ENCODE measurements around the gene KLHL21. TPM values are rescaled to one million over a fixed set of nuclear protein-coding genes. Genes with fewer than 3 reads are reported as not detected.

Gene KLHL21
- total and polyA plus RNA-seq, 9 of the 15 experiments (the other 6 are each of a cell fraction or from before 2014, with no cell fraction given) = 2.1 to 42.1 (median 17.5) TPM

DNA sequence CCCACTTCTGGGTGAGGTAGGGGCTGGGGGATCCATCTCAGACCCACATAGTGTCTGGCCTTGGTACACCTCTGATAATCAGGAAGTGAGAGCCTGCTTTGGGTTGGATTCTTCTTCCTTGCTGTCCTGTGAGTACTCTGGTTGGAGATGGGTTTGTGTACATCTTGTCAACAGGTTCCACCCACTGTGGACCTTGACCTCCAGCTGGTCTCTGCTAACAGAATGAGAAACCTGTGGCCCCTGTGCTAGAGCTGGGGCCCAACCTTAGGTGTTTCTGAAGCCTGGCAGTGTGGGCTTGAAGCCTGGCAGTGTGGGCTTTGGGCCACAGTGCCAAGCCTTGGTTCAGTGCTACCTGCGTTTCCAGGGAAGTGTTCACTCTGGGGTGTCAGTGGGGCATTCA is 20.3 kb downstream of the KLHL21 start:
- H3K9me3 ChIP-seq (replicated peaks; ENCODE audit: control insufficient read depth, insufficient read depth, low read depth, low read length) = no peaks in the 10 kb centered on the region
- POLR2A ChIA-PET = interaction anchor here (1.3 to 13.4 kb wide), 5 partner anchors 10 to 19 kb away, joined by 3 to 221 read pairs (median 9); partner anchors contain the start of gene KLHL21
- H3K4me1 ChIP-seq (replicated peaks in 1 of 2; ENCODE audit: control insufficient read depth in 2 of 2, insufficient read depth in 2 of 2, low read length in 2 of 2) = peaks cover 46 to 75% of the 10 kb centered on the region in 2 experiments
- ATAC-seq (no peak), FAIRE-seq (peak; percentile 11), DNase-seq (ENCODE audit: extremely low read depth in 1 of 4, low spot score in 3 of 4) (no peak)
- peaks cover 33% of the 10 kb centered on the region for H4K20me1 ChIP-seq (replicated peaks; ENCODE audit: control insufficient read depth, insufficient read depth, low read length)
- no TSS peak for BruUV-seq (replicated peaks)
- in situ Hi-C loops (cut with MboI) (no loop called here), intact Hi-C loops (cut with micrococcal nuclease) (no loop called here)
- H3K9ac ChIP-seq (ENCODE audit: insufficient read depth in 1 of 2, low read depth in 2 of 2, low read length in 2 of 2) = peak overlapping the region; percentile 25 to 78; a peak in 2 of 4 replicates
- no peaks in the 10 kb centered on the region for H3K27me3 ChIP-seq (ENCODE audit: control insufficient read depth in 2 of 2, insufficient read depth in 2 of 2, low read length in 2 of 2)
- H3K79me2 ChIP-seq (ENCODE audit: control insufficient read depth, insufficient read depth, low read length) = peaks cover 45% of the 10 kb centered on the region
- 88% methylated on average over 1 of the region's 1 CpG for WGBS (ENCODE audit: insufficient coverage, low coverage, missing lambda C conversion rate)
- no peak overlapping the region for H2AFZ ChIP-seq (ENCODE audit: low read depth, low read length)
- CTCF ChIA-PET (ENCODE audit: low intra/inter-chr PET ratio) = no interaction called here
- TF ChIP-seq RHOXF2B (CRISPR knock-in tag; conservative IDR thresholded peaks at IDR 0.05) = no peak
- TF ChIP-seq SPI1 (IDR thresholded peaks at IDR 0.05; ENCODE audit: borderline replicate concordance, low read depth, low read length) = 0 out of 2 replicates have a peak, but pooled peaks have one; percentile 27
- peak overlapping the region; percentile 96 for H3K4me2 ChIP-seq (ENCODE audit: insufficient read depth, low read length)
- peaks cover 39% of the 10 kb centered on the region; the same call in 1 of the 3 replicates for H3K36me3 ChIP-seq (ENCODE audit: control insufficient read depth, insufficient read depth, low read length)
- H3K27ac ChIP-seq (ENCODE audit: extremely low read depth, low read depth, low read length) = peak overlapping the region; percentile 73; the same call in 2 of the 3 replicates
- H3K9me1 ChIP-seq (ENCODE audit: control insufficient read depth, insufficient read depth, low read length) = peaks cover 19% of the 10 kb centered on the region
- H3K4me3 ChIP-seq = peak overlapping the region; percentile 10; the same call in 1 of the 2 replicates

DNA sequence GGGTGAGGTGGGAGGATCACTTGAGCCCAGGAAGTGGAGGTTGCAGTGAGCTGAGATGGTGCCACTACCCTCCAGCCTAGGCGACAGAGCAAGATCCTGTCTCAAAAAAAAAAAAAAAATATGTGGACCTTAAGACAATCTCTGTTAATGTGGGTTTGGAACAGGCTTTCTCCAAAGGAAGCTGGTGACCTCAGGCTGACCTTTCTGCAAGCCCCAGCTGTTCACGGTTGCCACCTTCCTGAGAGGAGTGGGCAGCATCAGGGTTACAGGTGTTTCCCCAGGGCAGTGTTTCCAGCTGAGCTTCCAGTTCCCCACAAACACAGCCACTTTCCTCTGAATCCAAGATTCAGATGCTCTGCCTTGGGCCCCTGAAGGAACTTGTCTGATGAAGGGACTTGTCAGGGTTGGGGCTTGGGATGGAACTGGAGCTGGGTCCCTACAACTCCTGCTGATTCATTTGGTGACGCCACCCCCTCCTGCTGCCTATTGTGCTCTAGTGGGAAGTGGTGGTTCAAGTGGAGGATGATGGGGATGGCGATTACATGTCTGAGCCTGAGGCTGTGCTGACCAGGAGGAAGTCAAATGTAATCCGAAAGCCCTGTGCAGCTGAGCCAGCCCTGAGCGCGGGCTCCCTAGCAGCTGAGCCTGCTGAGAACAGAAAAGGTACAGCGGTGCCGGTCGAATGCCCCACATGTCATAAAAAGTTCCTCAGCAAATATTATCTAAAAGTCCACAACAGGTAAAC is 20.9 kb downstream of the KLHL21 start:
- peaks cover 45% of the 10 kb centered on the region for H3K79me2 ChIP-seq (ENCODE audit: control insufficient read depth, insufficient read depth, low read length)
- peak overlapping the region; percentile 10; the same call in 1 of the 2 replicates for H3K4me3 ChIP-seq
- BruUV-seq (replicated peaks) = no TSS peak
- CTCF ChIA-PET (ENCODE audit: low intra/inter-chr PET ratio) = interaction anchor here (1.3 kb wide), 1 partner anchor 28 kb away, joined by 4 read pairs; the partner anchor contains the start of gene NOL9
- H3K36me3 ChIP-seq (ENCODE audit: control insufficient read depth, insufficient read depth, low read length) = peaks cover 33% of the 10 kb centered on the region; the same call in 1 of the 3 replicates
- H3K27me3 ChIP-seq (ENCODE audit: control insufficient read depth in 2 of 2, insufficient read depth in 2 of 2, low read length in 2 of 2) = no peaks in the 10 kb centered on the region
- H3K4me2 ChIP-seq (ENCODE audit: insufficient read depth, low read length) = peak overlapping the region; percentile 96
- peaks cover 33% of the 10 kb centered on the region for H4K20me1 ChIP-seq (replicated peaks; ENCODE audit: control insufficient read depth, insufficient read depth, low read length)
- H3K4me1 ChIP-seq (replicated peaks in 1 of 2; ENCODE audit: control insufficient read depth in 2 of 2, insufficient read depth in 2 of 2, low read length in 2 of 2) = peaks cover 46 to 73% of the 10 kb centered on the region in 2 experiments
- H3K9me3 ChIP-seq (replicated peaks; ENCODE audit: control insufficient read depth, insufficient read depth, low read depth, low read length) = no peaks in the 10 kb centered on the region
- 36% methylated on average over 10 of the region's 10 CpGs for WGBS (ENCODE audit: insufficient coverage, low coverage, missing lambda C conversion rate)
- in situ Hi-C loops (cut with MboI) (no loop called here), intact Hi-C loops (cut with micrococcal nuclease) (loop anchor here (2.0 kb wide), 1 partner anchor 19 kb away; no protein-coding TSS in a partner anchor)
- peak in 2 of 4 experiments; percentile 74 to 83 for DNase-seq (ENCODE audit: extremely low read depth in 1 of 4, low spot score in 3 of 4)
- POLR2A ChIA-PET = interaction anchor here (0.6 to 13.4 kb wide), 9 partner anchors 9 to 165 kb away, joined by 3 to 221 read pairs (median 4); partner anchors contain the start of gene KLHL21
- no peak overlapping the region for H2AFZ ChIP-seq (ENCODE audit: low read depth, low read length)
- peaks cover 16% of the 10 kb centered on the region for H3K9me1 ChIP-seq (ENCODE audit: control insufficient read depth, insufficient read depth, low read length)
- peak; percentile 5 for ATAC-seq
- H3K27ac ChIP-seq (ENCODE audit: extremely low read depth, low read depth, low read length) = peak overlapping the region; percentile 73; the same call in 2 of the 3 replicates
- peak; percentile 84 for FAIRE-seq
- H3K9ac ChIP-seq (ENCODE audit: insufficient read depth in 1 of 2, low read depth in 2 of 2, low read length in 2 of 2) = peak overlapping the region; percentile 25 to 78; a peak in 3 of 4 replicates
- TF ChIP-seq PTTG1 (tag; IDR thresholded peaks at IDR 0.05; ENCODE audit: low read depth) = no peak
- 0 out of 2 replicates have a peak, but pooled peaks have one; percentile 26 for TF ChIP-seq CHD2 (IDR thresholded peaks at IDR 0.05; ENCODE audit: low read depth, low read length)
- TF ChIP-seq CREM (IDR thresholded peaks at IDR 0.05; ENCODE audit: low read depth) = peak; percentile 79
- no peak for TF ChIP-seq ZNF408 (CRISPR knock-in tag; IDR thresholded peaks at IDR 0.05; ENCODE audit: low read depth)
- no peak; the same call in 1 of the 2 replicates for TF ChIP-seq TEAD4 (IDR thresholded peaks at IDR 0.05; ENCODE audit: low read length)
- no peak for TF ChIP-seq TEAD4 (CRISPR knock-in tag; IDR thresholded peaks at IDR 0.05; ENCODE audit: borderline replicate concordance)
- 0 out of 2 replicates have a peak, but pooled peaks have one; percentile 24 for TF ChIP-seq L3MBTL2 (IDR thresholded peaks at IDR 0.05)
- TF ChIP-seq, protein P1, sequence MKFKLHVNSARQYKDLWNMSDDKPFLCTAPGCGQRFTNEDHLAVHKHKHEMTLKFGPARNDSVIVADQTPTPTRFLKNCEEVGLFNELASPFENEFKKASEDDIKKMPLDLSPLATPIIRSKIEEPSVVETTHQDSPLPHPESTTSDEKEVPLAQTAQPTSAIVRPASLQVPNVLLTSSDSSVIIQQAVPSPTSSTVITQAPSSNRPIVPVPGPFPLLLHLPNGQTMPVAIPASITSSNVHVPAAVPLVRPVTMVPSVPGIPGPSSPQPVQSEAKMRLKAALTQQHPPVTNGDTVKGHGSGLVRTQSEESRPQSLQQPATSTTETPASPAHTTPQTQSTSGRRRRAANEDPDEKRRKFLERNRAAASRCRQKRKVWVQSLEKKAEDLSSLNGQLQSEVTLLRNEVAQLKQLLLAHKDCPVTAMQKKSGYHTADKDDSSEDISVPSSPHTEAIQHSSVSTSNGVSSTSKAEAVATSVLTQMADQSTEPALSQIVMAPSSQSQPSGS (CRISPR knock-in tag; IDR thresholded peaks at IDR 0.05) = no peak
- TF ChIP-seq MAZ (CRISPR knock-in tag; conservative IDR thresholded peaks at IDR 0.05 in 1 of 2, IDR thresholded peaks at IDR 0.05 in 1 of 2) = 0 out of 4 replicates have a peak, but pooled peaks of 1 of the 2 experiments have one; percentile 26
- TF ChIP-seq KDM1A (IDR thresholded peaks at IDR 0.05) = no peak
- TF ChIP-seq RNF2 (IDR thresholded peaks at IDR 0.05) = no peak
